ENCODE data around the gene TEKTIP1. TPM values are rescaled to one million over a fixed set of nuclear protein-coding genes. Genes with fewer than 3 reads are reported as not detected.

TEKTIP1 gene
- total and polyA plus RNA-seq, 9 of the 15 experiments (the other 6 are each of a cell fraction or from before 2014, with no cell fraction given), result 0.66 TPM; not detected in 8

- TF ChIP-seq NR0B1 (IDR thresholded peaks at IDR 0.05; ENCODE audit: partially characterized antibody) (no peak), ZNF740 (CRISPR knock-in tag; IDR thresholded peaks at IDR 0.05) (no peak), ZNF740 (tag; IDR thresholded peaks at IDR 0.05) (no peak), HIVEP1 (CRISPR knock-in tag; IDR thresholded peaks at IDR 0.05) (no peak), NUFIP1 (IDR thresholded peaks at IDR 0.05; ENCODE audit: partially characterized antibody) (no peak), U2AF1 (optimal IDR thresholded peaks at IDR 0.05; ENCODE audit: low read depth, low read length) (no peak), JUND (IDR thresholded peaks at IDR 0.05; ENCODE audit: borderline replicate concordance, low read depth, low read length) (peak; percentile 81), JUND (tag; IDR thresholded peaks at IDR 0.05; ENCODE audit: borderline replicate concordance, low read depth, low read length) (no peak; the same call in 2 of the 3 replicates), ZNF644 (tag; IDR thresholded peaks at IDR 0.05; ENCODE audit: low read depth) (no peak), RBFOX2 (IDR thresholded peaks at IDR 0.05; ENCODE audit: low read depth, low read length) (0 out of 2 replicates have a peak, but pooled peaks have one; percentile 17), PKNOX1 (IDR thresholded peaks at IDR 0.05) (peak; percentile 52; the same call in 1 of the 2 replicates), SMARCE1 (IDR thresholded peaks at IDR 0.05) (peak; percentile 49; the same call in 1 of the 2 replicates), LCOR (CRISPR knock-in tag; IDR thresholded peaks at IDR 0.05) (no peak), DPF2 (IDR thresholded peaks at IDR 0.05) (0 out of 2 replicates have a peak, but pooled peaks have one; percentile 43), CREB1 (IDR thresholded peaks at IDR 0.05) (no peak), CREB1 (CRISPR knock-in tag; IDR thresholded peaks at IDR 0.05) (peak; percentile 33; the same call in 1 of the 2 replicates), ARID1B (IDR thresholded peaks at IDR 0.05) (peak; percentile 63), KAT8 (IDR thresholded peaks at IDR 0.05; ENCODE audit: low read depth) (no peak), NELFE (IDR thresholded peaks at IDR 0.05; ENCODE audit: insufficient read depth, insufficient read length) (no peak), FOXK1 (CRISPR knock-in tag; IDR thresholded peaks at IDR 0.05; ENCODE audit: borderline replicate concordance) (no peak), MLLT1 (IDR thresholded peaks at IDR 0.05) (peak in 1 of 2 experiments; percentile 75; a peak in 1 of 4 replicates), TAF7 (tag; IDR thresholded peaks at IDR 0.05) (no peak), CBFA2T3 (IDR thresholded peaks at IDR 0.05) (0 out of 2 replicates have a peak, but pooled peaks have one; percentile 9), KDM4B (IDR thresholded peaks at IDR 0.05; ENCODE audit: borderline replicate concordance in 2 of 2, low read depth in 1 of 2) (no peak), NRF1 (conservative IDR thresholded peaks at IDR 0.05 in 1 of 2, IDR thresholded peaks at IDR 0.05 in 1 of 2) (peak in 1 of 2 experiments; percentile 28; a peak in 1 of 4 replicates), TOE1 (IDR thresholded peaks at IDR 0.05; ENCODE audit: borderline replicate concordance) (no peak), TOE1 (CRISPR knock-in tag; IDR thresholded peaks at IDR 0.05; ENCODE audit: borderline replicate concordance, low read depth) (no peak)
Measured at GRCh38 chr19:3565139-3565538, 26.2 kb downstream of the TEKTIP1 start (continued).

Measured in K562 (cell line).